B cell (primary cell): ENCODE results near the gene TBXAS1.

Source experiments
- EZH2 ChIP-seq: IDR thresholded peaks from 2 replicates; pipeline ENCODE4 v1.6.1; 2012; ENCODE audit warnings: borderline replicate concordance, low read depth, mild to moderate bottlenecking, moderate library complexity, low read length; ENCODE audit not compliant: insufficient read depth, poor library complexity, severe bottlenecking
- TF ChIP-seq, protein P1 (sequence below): fragments of 200-600 bp; IDR thresholded peaks from one replicate; pipeline ENCODE4 v1.8.0; 2022; ENCODE audit warnings: antibody characterized with exemption, mild to moderate bottlenecking

DNA sequence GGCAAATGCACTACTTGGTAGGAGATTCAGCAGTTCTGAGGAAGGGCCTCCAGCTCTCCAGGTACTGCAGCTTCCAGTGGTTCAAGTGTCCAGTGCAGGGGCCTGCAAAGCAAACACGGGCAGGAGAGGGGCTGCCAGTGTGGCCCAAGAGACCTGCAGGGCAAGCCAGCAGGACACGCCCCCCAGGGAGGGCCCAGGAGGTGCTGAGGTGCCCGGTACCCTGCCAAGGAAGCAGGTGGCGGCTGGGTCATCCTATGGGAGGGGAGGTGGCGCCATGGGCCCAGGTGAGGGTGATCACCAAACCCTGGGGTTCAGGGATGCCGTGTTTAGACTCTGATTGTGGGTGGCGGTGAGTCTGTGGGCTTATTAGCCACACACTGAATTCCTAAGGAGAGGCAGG is 188.0 kb downstream of the TBXAS1 start:
- no peak for TF ChIP-seq EZH2
- TF ChIP-seq, protein P1, sequence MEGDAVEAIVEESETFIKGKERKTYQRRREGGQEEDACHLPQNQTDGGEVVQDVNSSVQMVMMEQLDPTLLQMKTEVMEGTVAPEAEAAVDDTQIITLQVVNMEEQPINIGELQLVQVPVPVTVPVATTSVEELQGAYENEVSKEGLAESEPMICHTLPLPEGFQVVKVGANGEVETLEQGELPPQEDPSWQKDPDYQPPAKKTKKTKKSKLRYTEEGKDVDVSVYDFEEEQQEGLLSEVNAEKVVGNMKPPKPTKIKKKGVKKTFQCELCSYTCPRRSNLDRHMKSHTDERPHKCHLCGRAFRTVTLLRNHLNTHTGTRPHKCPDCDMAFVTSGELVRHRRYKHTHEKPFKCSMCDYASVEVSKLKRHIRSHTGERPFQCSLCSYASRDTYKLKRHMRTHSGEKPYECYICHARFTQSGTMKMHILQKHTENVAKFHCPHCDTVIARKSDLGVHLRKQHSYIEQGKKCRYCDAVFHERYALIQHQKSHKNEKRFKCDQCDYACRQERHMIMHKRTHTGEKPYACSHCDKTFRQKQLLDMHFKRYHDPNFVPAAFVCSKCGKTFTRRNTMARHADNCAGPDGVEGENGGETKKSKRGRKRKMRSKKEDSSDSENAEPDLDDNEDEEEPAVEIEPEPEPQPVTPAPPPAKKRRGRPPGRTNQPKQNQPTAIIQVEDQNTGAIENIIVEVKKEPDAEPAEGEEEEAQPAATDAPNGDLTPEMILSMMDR, result no peak
